Uterus (tissue), 4 donors: ENCODE measurements around the gene PLA2G4E. TPM values are rescaled to one million over a fixed set of nuclear protein-coding genes. Genes with fewer than 3 reads are reported as not detected.

ENCODE experiments used
- DNase-seq, 2 donors: peaks; one replicate each; pipeline ENCODE4 v3.0.0-alpha.2; 2019 to 2020
- H3K27ac ChIP-seq, 2 donors: fragments of 200-600 bp; sonication (generic); 1 replicate in 1 of 2; 2 replicates in 1 of 2; pipeline ENCODE4 v1.5.1; 2016 to 2018
- H3K27me3 ChIP-seq, 2 donors: fragments of 200-600 bp; sonication (generic); one replicate each; pipeline ENCODE4 v1.5.1; 2018 to 2019; ENCODE audit warnings: control low read depth in 1 of 2
- H3K36me3 ChIP-seq, 2 donors: fragments of 200-600 bp; sonication (generic); one replicate each; pipeline ENCODE4 v1.5.1; 2019; ENCODE audit warnings: control low read depth in 1 of 2
- H3K4me1 ChIP-seq, 2 donors: fragments of 200-600 bp; sonication (generic); one replicate each; pipeline ENCODE4 v1.5.1; 2018 to 2019; ENCODE audit warnings: control low read depth in 1 of 2
- H3K4me3 ChIP-seq, 2 donors: fragments of 200-600 bp; sonication (generic); 1 replicate in 1 of 2; 2 replicates in 1 of 2; pipeline ENCODE4 v1.5.1; 2018 to 2019; ENCODE audit warnings: mild to moderate bottlenecking in 1 of 2
- H3K9me3 ChIP-seq, 2 donors: fragments of 200-600 bp; sonication (generic); one replicate each; pipeline ENCODE4 v1.5.1; 2019; ENCODE audit warnings: control low read depth in 1 of 2
- CTCF ChIP-seq, 4 experiments: fragments of 200-600 bp in 2 of 4; fragments of 450-650 bp in 2 of 4; sonication (generic) in 2 of 4; IDR thresholded peaks; one replicate each; pipeline ENCODE4 v1.5.1; 2016 to 2019; ENCODE audit warnings: antibody characterized with exemption in 4 of 4, mild to moderate bottlenecking in 2 of 4, moderate library complexity in 1 of 4
- POLR2A ChIP-seq, 2 donors: fragments of 450-650 bp; IDR thresholded peaks; one replicate each; pipeline ENCODE4 v1.6.1; 2016; ENCODE audit warnings: antibody characterized with exemption in 2 of 2, mild to moderate bottlenecking in 1 of 2, moderate library complexity in 1 of 2
- intact Hi-C: fragments of 100-400 bp; cut with DNase I; formaldehyde crosslinking; loops from one replicate; pipeline ENCODE4 v1.15.1; 2023; ENCODE audit warnings: low total_unique reads
- total RNA-seq, 4 donors: library from RNA; depleted of rRNA in 3 of 4; stranded (reverse); fragments of >200 nt in 3 of 4; gene quantifications; one replicate each; pipeline versions ENCODE4 v1.1.0 to v1.2.4, GENCODE V29; 2014 to 2023
- donor health status: DM: yes; HTN: yes; CAD: no.

The PLA2G4E gene, protein sequence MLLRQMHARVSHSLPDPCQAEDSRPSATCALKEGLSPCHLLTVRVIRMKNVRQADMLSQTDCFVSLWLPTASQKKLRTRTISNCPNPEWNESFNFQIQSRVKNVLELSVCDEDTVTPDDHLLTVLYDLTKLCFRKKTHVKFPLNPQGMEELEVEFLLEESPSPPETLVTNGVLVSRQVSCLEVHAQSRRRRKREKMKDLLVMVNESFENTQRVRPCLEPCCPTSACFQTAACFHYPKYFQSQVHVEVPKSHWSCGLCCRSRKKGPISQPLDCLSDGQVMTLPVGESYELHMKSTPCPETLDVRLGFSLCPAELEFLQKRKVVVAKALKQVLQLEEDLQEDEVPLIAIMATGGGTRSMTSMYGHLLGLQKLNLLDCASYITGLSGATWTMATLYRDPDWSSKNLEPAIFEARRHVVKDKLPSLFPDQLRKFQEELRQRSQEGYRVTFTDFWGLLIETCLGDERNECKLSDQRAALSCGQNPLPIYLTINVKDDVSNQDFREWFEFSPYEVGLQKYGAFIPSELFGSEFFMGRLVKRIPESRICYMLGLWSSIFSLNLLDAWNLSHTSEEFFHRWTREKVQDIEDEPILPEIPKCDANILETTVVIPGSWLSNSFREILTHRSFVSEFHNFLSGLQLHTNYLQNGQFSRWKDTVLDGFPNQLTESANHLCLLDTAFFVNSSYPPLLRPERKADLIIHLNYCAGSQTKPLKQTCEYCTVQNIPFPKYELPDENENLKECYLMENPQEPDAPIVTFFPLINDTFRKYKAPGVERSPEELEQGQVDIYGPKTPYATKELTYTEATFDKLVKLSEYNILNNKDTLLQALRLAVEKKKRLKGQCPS
- total RNA-seq, result not detected

DNA sequence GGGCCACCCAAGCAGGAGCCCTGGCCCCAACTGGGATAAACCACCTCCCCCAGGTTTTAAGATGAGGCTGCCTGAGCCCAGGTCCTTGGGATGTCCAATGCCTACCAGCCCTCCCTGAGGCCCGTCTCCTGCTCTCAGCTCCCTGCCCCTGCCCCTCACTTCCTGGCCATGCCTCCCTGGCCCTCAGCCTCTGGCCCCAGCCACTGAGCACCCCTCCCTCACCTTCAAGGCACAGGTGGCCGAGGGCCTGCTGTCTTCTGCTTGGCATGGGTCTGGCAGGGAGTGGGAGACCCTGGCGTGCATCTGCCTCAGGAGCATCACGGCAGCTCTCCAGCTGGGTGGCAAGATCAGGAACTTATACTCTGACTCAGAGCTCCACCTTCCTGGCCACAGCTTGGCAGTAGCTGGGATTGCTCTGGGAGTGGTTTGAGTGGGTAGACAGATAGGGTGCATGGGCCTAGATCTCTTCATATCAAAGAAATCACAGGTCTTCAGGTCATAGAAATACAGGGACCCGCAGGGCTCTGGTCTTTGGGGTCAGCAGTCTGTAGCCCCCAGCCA is at the start of gene PLA2G4E:
Gene PLA2G4E (minus strand): TSS at position 330 of the 561 bp plus-strand sequence. CDS start 12 bp downstream, at position 318.
- Histone ChIP-seq H3K36me3 (no peaks in the 10 kb centered on the region), H3K9me3 (no peaks in the 10 kb centered on the region), H3K27me3 (no peaks in the 10 kb centered on the region), H3K4me1 (no peaks in the 10 kb centered on the region), H3K4me3 (no peak within 1 kb of the TSS), H3K27ac (no peak within 1 kb of the TSS)
- intact Hi-C loops, result no loop called here
- no peak for DNase-seq
- no peak for TF ChIP-seq CTCF (IDR thresholded peaks at IDR 0.05)
- no peak for TF ChIP-seq POLR2A (IDR thresholded peaks at IDR 0.05)

DNA sequence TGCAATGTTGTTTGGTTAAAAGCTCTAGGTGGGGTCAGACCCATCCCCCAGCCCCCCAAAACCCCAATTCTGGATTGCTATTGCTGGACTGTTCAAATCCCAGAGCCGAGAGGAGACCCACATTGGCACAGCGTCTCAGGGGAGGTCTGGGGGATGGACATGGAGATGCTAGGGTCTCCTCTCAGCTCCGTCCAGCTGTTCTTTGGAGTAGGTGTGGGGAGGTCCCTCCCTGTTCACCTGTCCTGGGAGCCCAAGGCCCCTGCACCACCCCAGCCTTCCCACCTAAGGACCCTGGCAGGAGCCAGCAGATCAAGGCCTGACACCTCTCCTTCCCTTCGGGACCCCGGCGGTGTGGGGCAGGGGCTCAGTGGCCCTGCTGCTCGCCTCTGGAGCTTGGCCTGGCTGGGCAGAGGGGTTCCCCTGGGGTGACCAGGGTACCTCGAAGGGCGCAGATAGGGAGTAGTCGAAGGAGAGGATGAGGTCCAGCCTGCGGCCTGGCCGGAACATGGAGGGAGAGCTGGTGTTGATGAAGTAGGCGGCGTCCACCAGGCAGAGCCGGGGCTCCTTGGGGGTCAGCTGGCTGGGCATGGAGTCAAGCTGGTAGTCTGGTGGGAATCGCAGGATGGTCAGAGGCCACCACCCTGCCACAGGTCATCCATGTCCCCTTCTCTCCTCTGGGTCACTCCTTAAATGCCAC is 49.6 kb upstream of the PLA2G4E start:
- Histone ChIP-seq H3K4me1 (no peaks in the 10 kb centered on the region), H3K27ac (no peak overlapping the region), H3K9me3 (no peaks in the 10 kb centered on the region), H3K27me3 (no peaks in the 10 kb centered on the region), H3K36me3 (no peaks in the 10 kb centered on the region), H3K4me3 (no peak overlapping the region)
- TF ChIP-seq CTCF (IDR thresholded peaks at IDR 0.05) (no peak), POLR2A (IDR thresholded peaks at IDR 0.05) (no peak)
- intact Hi-C loops, result no loop called here
- no peak for DNase-seq

DNA sequence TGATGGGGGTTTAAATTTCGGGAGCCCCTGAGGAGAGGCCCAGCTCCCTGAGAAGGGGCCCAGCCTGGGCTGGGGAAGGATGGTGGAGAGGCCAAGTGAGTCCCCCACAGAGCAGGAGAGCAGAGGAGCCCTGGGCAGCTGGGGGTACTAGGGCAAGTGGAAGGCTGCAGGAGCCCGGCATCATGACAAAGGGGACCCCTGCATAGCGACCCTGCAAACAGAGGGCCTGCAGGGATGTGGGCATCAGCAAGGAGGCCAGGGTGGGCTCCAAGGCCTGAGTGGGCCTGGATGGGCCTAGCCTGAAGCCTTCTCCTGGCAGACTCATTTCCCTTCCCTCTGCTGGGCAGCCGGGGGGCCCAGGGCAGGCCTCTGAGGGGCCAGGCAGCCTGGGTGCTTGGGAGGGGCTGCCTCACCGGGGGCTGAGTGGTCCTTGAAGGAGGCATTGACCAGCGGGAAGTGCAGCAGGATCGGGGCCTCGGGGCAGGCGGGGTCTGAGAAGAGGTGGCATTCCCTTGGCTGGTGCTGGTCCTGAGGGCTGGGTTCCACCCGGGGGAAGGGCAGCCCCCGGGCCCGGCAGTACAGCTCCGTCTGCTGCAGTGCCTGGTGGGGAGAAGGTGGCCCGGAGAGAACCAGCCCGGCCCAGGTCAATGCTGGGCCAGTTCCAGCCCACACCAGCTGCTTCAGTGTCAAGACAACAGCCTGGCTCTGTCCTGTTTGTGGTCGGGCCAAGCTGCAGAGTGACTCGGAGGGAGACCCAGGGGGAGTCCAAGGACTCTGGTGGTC is 48.8 kb upstream of the PLA2G4E start:
- Histone ChIP-seq H3K4me3 (no peak overlapping the region), H3K4me1 (no peaks in the 10 kb centered on the region), H3K27ac (no peak overlapping the region), H3K27me3 (no peaks in the 10 kb centered on the region), H3K36me3 (no peaks in the 10 kb centered on the region), H3K9me3 (no peaks in the 10 kb centered on the region)
- no peak for TF ChIP-seq CTCF (IDR thresholded peaks at IDR 0.05)
- no peak for TF ChIP-seq POLR2A (IDR thresholded peaks at IDR 0.05)
- no peak for DNase-seq
- intact Hi-C loops, result no loop called here

DNA sequence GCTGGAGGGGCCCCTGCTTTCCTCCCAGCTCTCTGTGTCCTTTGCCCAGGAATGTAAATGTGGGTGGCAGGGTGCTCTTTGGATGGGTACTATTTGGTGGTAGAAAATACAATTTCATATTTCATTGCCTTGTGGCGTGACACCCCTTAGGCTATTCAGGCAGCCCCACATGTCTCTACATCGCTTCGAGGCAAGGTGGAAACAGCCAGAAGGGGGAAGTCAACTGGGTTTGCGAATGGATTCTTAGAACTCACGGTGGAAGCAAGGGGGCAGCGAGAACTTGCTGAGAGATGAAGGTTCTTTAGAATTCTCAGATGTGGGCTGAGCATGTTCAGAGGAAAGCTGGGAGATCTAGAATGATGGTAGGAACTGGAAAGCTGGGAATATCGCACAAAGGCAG is 48.2 kb upstream of the PLA2G4E start:
- Histone ChIP-seq H3K27me3 (no peaks in the 10 kb centered on the region), H3K4me1 (no peaks in the 10 kb centered on the region), H3K4me3 (no peak overlapping the region), H3K27ac (no peak overlapping the region), H3K9me3 (no peaks in the 10 kb centered on the region), H3K36me3 (no peaks in the 10 kb centered on the region)
- intact Hi-C loops, result no loop called here
- DNase-seq, result no peak
- no peak for TF ChIP-seq CTCF (IDR thresholded peaks at IDR 0.05)
- TF ChIP-seq POLR2A (IDR thresholded peaks at IDR 0.05), result no peak
